T-helper 9 cell (primary cell): Measurements from ENCODE around the gene BCAS1.
A peak's percentile ranks its signal among the peaks of the same experiment; 100 is the strongest.

Source experiments
- DNase-seq: peaks from one replicate; pipeline ENCODE4 v3.0.0-alpha.2; 2020

BCAS1 gene

GRCh38 chr20:53920647-53921245 lies 149.6 kb downstream of the BCAS1 start:
- DNase-seq: no peak

DNA sequence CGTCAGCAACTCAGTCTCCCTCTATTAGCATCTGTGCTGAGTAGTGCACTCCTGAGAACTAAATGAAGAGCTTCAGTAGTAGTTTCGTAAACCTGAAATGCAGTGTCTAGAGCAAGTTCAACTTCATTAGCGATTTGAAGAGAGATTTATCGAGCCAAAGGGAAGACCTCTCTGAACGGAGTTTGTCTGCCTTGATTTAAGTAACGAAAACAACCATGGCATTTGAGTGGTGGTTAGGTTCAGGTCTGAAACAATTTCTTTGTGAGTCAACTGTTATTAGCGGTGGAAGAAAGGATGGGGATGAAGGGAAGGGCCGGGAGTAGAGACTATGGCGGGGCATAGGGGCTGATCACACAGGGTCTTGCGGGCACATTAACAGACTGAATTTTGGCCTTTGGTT lies 150.5 kb downstream of the BCAS1 start:
- DNase-seq: no peak

DNA sequence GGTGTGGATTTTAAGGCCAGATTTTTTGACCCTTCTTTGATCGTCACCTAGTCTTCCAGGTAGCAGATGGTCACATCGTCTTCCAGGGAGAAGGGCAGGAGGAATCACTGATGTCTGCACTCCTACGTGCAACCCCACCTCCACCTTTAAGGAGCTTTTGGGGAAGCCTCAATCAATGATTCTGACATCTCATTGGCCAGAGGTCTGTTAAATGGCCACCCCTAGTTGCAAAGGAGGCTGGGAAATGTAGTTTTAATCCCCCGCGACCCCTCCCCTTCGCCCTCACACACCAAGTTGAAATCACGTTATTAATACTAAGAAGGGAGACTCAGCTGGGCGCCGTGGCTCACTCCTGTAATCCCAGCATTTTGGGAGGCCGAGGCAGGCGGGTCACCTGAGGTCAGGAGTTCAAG lies 151.4 kb downstream of the BCAS1 start:
- DNase-seq: no peak

DNA sequence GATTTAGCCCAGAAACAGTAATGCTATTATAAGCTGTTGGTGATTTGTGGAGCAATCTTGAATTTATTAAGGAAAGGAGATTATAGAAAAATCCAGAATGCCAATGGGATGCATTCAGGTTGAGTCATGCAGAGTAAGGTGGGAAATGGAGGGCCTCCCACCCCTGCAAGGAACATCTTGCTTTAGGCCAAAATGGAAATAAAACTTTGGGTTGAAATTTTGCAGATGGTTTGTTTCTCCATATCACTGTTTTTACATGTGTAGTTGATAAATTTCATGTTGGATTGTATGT lies 152.4 kb downstream of the BCAS1 start:
- DNase-seq: no peak

DNA sequence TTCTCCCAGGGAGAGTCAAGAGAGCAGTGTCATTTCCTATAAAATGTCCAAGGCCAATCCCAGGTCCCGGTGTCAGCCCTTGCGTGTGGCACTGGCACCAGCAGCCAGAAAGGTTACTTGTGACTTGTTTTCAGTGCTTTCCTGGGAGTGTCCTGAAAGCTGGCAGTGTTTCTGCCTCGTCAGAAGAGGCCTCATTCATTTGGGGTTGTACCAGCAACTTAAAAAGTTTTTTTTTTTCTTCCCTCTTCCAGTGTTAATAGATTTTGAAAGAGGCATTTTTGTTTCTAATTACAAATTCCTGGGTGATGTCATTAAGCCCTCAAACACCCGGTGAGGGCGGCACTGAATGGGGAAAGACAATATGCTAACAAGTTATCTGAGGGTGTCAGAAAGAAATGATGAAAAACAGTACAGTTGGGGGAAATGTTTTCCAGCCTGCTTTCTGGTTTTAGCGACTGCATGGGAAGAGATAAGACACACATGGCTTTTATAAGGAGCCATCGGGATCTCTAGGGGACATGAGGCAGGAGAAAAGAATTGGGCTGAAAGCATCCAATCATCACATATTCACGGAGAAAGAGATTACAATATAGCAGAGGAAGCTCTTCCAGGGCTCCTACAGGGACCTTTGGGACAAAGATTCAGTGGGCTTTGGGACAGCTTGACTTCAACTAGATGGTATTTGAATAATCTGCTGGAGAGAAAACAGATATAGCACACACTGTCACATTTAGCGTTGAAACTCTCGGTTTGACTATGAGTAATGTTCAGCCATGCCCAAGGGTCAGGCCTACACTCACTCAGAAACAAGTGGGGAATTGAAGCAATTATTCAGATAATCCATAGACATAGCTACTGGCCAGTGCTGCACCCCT lies 153.0 kb downstream of the BCAS1 start:
- DNase-seq: no peak

DNA sequence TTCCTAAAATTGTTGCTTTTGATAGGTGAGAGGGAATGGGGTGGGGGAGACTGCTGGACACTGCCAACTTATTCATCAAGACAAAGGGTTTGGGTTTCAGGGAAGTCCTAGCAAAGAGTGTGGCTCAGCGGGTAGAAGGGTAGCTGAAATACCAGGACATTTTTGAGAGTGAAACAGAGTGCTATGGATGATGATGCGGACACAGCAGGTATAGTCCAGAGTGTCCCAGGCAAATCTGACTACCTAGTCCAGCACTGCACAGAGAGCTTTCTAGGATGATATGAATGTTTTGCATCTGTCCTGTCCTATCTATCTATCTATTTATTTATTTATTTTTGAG lies 154.3 kb downstream of the BCAS1 start:
- DNase-seq: no peak

- DNase-seq: peak; percentile 96
Observed at GRCh38 chr20:53915446-53916172, 154.8 kb downstream of the BCAS1 start.

DNA sequence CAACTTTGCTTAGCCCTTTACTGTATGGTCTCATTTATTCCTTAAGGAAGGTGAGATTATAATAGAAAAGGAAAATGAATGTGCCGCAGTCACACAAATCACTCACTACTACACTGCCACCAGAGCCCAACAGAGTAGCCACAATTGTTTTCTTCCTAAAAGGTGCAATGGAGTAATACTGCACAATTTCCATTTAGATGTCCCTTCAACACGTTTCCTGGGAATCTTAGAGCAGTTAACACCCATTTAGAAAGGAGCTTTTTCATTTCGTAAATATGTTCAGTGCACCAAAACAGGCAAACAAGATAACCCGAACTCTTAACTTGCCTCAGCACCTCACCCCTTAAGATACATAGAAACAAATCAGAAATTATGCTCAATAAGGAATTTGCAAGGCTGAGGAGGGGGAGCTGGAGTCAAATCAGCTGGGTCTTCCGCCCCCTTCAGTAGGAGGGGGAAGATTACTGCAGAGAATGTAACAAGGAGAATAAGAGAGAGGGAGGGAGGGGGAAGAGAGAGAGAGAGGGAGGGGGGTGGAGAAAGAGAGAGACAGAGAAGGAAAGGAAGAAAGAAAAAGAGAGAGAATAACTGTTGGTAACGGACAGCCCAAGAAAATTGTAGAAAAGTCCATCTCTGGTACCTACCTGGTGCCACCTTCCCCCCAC lies 155.5 kb downstream of the BCAS1 start:
- DNase-seq: no peak

DNA sequence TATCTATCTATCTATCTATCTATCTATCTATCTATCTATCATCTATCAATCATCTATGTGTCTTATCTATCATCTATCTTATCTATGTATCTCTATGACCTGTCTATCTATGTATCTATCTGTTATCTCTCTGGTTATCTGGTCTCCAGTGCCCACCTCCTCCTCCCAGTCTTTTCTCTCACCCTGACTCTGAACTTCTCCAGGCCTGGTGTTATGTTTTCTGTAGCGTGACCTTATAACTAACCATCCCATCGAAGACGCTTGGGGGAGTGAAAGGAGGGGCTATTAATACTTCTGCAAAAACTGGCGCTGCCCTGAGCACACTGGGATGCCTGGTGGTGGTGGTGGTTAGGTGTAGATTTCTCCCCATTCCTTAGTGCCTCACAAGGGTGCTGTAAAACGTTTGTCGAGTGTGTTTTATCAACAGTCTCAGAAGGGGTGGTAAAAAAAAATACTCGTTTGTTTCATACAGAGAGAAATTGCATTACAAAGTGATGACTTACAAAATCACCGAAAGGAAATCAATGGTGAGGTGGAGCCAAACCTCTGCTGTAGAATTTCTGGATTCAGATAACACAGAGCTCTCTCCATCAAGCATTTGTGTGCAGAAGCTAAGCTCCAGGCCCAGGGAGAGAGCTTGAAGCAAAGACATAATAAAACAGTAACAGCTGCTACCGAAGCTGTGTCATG lies 156.2 kb downstream of the BCAS1 start:
- DNase-seq: no peak

DNA sequence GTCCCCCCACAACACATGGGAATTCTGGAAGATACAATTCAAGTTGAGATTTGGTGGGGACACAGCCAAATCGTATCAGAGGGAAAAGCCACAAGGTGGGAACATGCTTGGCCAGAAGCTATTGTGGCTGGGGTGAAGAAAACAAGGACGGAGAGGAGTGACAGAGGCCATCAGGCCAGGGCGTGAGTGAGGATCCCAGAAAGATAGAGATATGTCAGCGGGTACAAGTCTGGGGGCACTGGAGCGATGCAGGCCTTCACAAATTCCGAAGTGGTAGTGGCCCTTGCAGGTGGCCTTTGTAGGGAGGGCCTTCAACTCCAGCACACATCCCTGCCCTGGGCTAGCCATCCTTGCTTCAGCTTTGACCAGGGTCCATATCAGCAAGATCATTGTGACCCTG lies 159.1 kb downstream of the BCAS1 start:
- no peak for DNase-seq

GRCh38 chr20:53910351-53911002 lies 159.9 kb downstream of the BCAS1 start:
- DNase-seq: no peak

GRCh38 chr20:53907968-53908751 lies 162.2 kb downstream of the BCAS1 start:
- DNase-seq: no peak

DNA sequence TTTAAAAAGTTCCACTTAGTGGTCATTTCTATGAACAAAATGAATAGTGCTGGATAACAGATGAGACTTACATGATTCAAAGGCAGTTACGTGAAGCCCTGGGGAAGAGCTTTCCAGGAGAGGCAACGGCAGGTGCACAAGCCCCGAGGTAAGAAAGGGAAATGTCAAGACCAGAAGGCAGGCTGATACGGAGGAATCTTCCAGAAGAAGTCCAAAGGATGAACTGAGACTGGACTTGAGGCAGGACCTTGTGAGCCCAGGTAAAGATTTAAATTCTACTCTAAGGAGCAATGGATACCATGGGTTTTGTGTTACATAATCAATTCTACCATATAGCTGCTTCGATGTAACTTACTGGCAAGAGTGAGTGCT lies 164.6 kb downstream of the BCAS1 start:
- DNase-seq: no peak

DNA sequence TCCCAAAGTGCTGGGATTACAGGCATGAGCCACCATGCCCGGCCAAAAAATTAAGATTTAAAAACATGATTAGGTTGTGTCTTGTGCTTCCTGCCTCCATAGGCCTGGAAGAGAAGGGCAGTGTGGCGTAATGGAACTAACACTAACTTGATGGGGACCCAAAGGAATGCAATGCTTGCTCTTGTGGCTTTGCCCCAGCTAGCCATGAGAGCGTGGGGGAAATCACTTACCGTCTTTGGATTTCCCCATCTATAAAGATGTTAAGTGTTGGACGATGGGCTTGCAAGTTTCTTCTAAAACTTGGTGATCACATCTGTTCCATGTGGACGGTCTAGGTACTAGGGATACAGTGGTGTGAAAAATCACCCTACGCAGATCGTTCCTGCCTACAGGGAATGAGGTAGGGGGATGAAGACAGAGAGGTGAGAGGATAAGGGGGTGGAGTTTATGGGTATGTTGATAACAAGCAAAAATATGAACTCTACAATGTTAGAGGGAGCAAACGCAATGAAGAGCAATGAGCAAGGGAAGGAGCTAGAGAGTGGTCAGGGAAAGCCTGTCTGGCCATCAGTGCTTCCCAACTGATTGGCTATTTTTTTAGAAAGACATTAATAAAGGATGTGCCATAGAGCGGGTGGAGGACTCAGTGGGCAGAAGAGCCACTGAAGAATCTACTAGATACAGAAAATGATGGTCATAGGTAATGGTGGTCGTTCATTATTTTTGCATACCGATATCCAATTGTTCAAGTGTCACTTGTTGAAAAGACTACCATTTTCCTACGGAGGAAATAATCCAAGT lies 165.2 kb downstream of the BCAS1 start:
- DNase-seq: no peak

DNA sequence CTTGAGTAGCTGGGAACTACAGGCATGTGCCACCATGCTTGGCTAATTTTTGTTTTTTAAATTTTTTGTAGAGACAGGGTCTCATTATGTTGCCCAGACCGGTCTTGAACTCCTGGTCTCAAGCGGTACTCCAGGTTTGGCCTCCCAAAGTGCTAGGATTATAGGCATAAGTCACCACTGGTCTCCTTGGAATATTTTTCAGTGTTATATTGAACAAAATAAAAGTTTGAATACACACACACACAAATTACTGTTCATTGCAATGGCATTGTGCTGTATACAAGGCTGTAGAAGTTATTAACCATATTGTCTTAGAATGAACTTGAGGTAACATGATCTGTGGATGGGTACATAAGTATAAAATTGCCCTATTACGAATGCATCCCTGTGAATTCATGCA lies 166.1 kb downstream of the BCAS1 start:
- no peak for DNase-seq

- DNase-seq: no peak
Observed at GRCh38 chr20:53903652-53903987, 166.8 kb downstream of the BCAS1 start.

GRCh38 chr20:53902968-53903651 lies 167.3 kb downstream of the BCAS1 start:
- no peak for DNase-seq

GRCh38 chr20:53901497-53902096 lies 168.8 kb downstream of the BCAS1 start:
- DNase-seq: no peak

GRCh38 chr20:53901064-53901463 lies 169.3 kb downstream of the BCAS1 start:
- DNase-seq: no peak
